ENCODE results near the gene GALNT6. TPM values are rescaled to one million over a fixed set of nuclear protein-coding genes. Genes with fewer than 3 reads are reported as not detected.

Gene GALNT6
- total and polyA plus RNA-seq, 4 experiments from 2014 or later, result 1.7 to 9.2 (median 3.6) TPM

GRCh38 chr12:51428256-51428655, 37.0 kb upstream of the GALNT6 start:
- H3K27me3 Mint-ChIP-seq, result no peaks in the 10 kb centered on the region
- ChIA-PET CTCF (ENCODE audit: partially characterized antibody) (interaction anchor here (1.5 kb wide), 1 partner anchor 59 kb away, joined by 3 read pairs; no protein-coding TSS in a partner anchor), POLR2A (ENCODE audit: partially characterized antibody) (no interaction called here)
- H3K4me1 Mint-ChIP-seq, result peaks cover 8 to 10% (median 9%) of the 10 kb centered on the region in 4 donors
- H3K4me3 Mint-ChIP-seq, result no peak overlapping the region
- no peaks in the 10 kb centered on the region for H3K27me3 ChIP-seq (ENCODE audit: insufficient read depth, low read length)
- DNase-seq, result no peak
- H3K36me3 ChIP-seq (ENCODE audit: insufficient read depth, low read length), result no peaks in the 10 kb centered on the region
- no peak overlapping the region for H3K27ac ChIP-seq (ENCODE audit: low read depth, low read length)
- intact Hi-C loops (cut with micrococcal nuclease), result no loop called here
- no peaks in the 10 kb centered on the region for H3K36me3 Mint-ChIP-seq
- H3K4me3 ChIP-seq (ENCODE audit: low read length in 2 of 2), result no peak overlapping the region
- no peaks in the 10 kb centered on the region for H3K9me3 Mint-ChIP-seq
- H3K27ac Mint-ChIP-seq, result peak overlapping the region in 1 of 7 donors; percentile 68
- no peaks in the 10 kb centered on the region for H3K9me3 ChIP-seq (ENCODE audit: control insufficient read depth in 1 of 2, low read length in 2 of 2)
- H3K4me1 ChIP-seq (ENCODE audit: insufficient read depth, low read length), result peaks cover 6% of the 10 kb centered on the region

DNA sequence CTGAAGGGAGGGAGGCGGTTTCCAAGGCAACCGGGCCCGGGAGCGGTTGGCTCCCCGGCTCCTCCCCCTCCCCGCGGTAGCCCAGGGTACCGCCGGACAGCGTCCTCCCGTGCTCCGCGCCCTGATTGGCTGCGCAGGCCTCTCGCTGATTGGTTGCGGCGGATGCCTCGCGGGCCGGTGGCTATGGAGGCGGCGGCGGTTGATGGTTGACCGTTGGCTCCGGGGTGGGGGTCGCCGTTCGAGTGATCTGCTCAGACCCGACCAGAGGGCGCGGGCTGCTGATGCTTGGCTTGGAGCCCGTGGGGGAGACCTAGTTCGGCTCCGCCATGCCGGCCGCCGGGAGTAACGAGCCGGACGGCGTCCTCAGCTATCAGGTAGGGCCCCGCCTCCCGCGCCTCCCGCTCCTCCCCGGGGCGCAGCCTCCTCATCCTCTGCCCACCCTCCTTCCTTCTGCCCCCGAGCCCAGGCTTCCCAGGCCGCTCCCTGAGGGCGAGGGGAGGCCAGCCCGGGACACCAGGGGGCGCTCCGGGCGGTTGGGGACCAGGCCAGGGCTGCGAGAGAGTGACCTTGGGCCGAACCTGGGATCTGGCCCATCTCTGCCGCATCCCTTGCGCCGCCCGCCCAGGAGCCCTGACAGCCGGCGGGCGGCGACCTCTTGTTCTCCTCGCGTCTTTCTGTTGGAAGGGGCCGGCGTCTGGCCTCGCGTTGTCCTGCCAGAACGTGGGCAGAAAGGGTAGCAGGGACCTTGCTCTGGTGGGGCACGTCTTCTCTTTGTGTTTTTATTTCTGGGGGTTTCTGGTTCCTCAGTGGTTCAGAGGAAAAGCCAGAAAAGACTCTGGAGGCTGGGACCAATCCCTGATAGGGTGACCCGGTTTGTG, 33.7 kb upstream of the GALNT6 start, which contains the start of gene SLC4A8:
Gene SLC4A8, plus strand, starts transcription at position 170 of the 878 bp plus-strand sequence. Its CDS starts 157 bp downstream, at position 327.
- Mint-ChIP-seq H3K27me3 (no peaks in the 10 kb centered on the region), H3K4me3 (peak within 1 kb of the TSS; percentile 80 to 88 (median 86)), H3K4me1 (peaks cover 9 to 10% (median 10%) of the 10 kb centered on the region in 4 donors), H3K36me3 (no peaks in the 10 kb centered on the region), H3K27ac (peak within 1 kb of the TSS in 5 of 7 donors; percentile 72 to 88 (median 85)), H3K9me3 (no peaks in the 10 kb centered on the region)
- H3K9me3 ChIP-seq (ENCODE audit: control insufficient read depth in 1 of 2, low read length in 2 of 2), result no peaks in the 10 kb centered on the region
- peak; percentile 62 to 74 (median 66) for DNase-seq
- no peaks in the 10 kb centered on the region for H3K36me3 ChIP-seq (ENCODE audit: insufficient read depth, low read length)
- CTCF ChIA-PET (ENCODE audit: partially characterized antibody), result interaction anchor here (0.6 to 1.7 kb wide), 6 partner anchors 8 to 107 kb away, joined by 3 to 4 read pairs (median 3); no protein-coding TSS in a partner anchor
- POLR2A ChIA-PET (ENCODE audit: partially characterized antibody), result interaction anchor here (0.6 to 0.8 kb wide), 2 partner anchors 56 to 207 kb away, joined by 3 to 4 read pairs; partner anchors contain the start of gene POU6F1
- H3K27me3 ChIP-seq (ENCODE audit: insufficient read depth, low read length), result no peaks in the 10 kb centered on the region
- H3K27ac ChIP-seq (ENCODE audit: low read depth, low read length), result peak within 1 kb of the TSS; percentile 8
- peaks cover 6% of the 10 kb centered on the region for H3K4me1 ChIP-seq (ENCODE audit: insufficient read depth, low read length)
- peak within 1 kb of the TSS; percentile 4 to 51 for H3K4me3 ChIP-seq (ENCODE audit: low read length in 2 of 2)
- intact Hi-C loops (cut with micrococcal nuclease), result loop anchor here (1.0 to 5.0 kb wide), 5 partner anchors 57 to 452 kb away; no protein-coding TSS in a partner anchor

- Mint-ChIP-seq H3K4me1 (peaks cover 9 to 10% (median 10%) of the 10 kb centered on the region in 4 donors), H3K4me3 (peak overlapping the region; percentile 79 to 88 (median 85)), H3K27me3 (no peaks in the 10 kb centered on the region), H3K27ac (peak overlapping the region in 5 of 7 donors; percentile 51 to 87 (median 62)), H3K36me3 (no peaks in the 10 kb centered on the region), H3K9me3 (no peaks in the 10 kb centered on the region)
- Histone ChIP-seq H3K27ac (ENCODE audit: low read depth, low read length) (no peak overlapping the region), H3K4me1 (ENCODE audit: insufficient read depth, low read length) (peaks cover 6% of the 10 kb centered on the region), H3K36me3 (ENCODE audit: insufficient read depth, low read length) (no peaks in the 10 kb centered on the region), H3K27me3 (ENCODE audit: insufficient read depth, low read length) (no peaks in the 10 kb centered on the region), H3K4me3 (ENCODE audit: low read length in 2 of 2) (peak overlapping the region in 1 of 2 donors; percentile 51), H3K9me3 (ENCODE audit: control insufficient read depth in 1 of 2, low read length in 2 of 2) (no peaks in the 10 kb centered on the region)
- no peak for DNase-seq
- ChIA-PET CTCF (ENCODE audit: partially characterized antibody) (interaction anchor here (0.6 to 1.7 kb wide), 7 partner anchors 9 to 451 kb away, joined by 3 to 4 read pairs (median 3); no protein-coding TSS in a partner anchor), POLR2A (ENCODE audit: partially characterized antibody) (interaction anchor here (1.1 kb wide), 1 partner anchor 23 kb away, joined by 3 read pairs; no protein-coding TSS in a partner anchor)
- intact Hi-C loops (cut with micrococcal nuclease), result loop anchor here (2.0 to 5.0 kb wide), 3 partner anchors 61 to 453 kb away; no protein-coding TSS in a partner anchor
Measured at GRCh38 chr12:51424094-51424661, 33.0 kb upstream of the GALNT6 start.

GRCh38 chr12:51421266-51421884, 30.2 kb upstream of the GALNT6 start:
- H3K27ac ChIP-seq (ENCODE audit: low read depth, low read length), result no peak overlapping the region
- intact Hi-C loops (cut with micrococcal nuclease), result loop anchor here (1.0 to 5.0 kb wide), 2 partner anchors 111 to 456 kb away; no protein-coding TSS in a partner anchor
- peak overlapping the region in 2 of 7 donors; percentile 29 to 71 for H3K27ac Mint-ChIP-seq
- ChIA-PET POLR2A (ENCODE audit: partially characterized antibody) (no interaction called here), CTCF (ENCODE audit: partially characterized antibody) (interaction anchor here (0.6 to 2.1 kb wide), 11 partner anchors 16 to 403 kb away, joined by 3 to 22 read pairs (median 4); no protein-coding TSS in a partner anchor)
- H3K9me3 ChIP-seq (ENCODE audit: control insufficient read depth in 1 of 2, low read length in 2 of 2), result no peaks in the 10 kb centered on the region
- H3K4me1 ChIP-seq (ENCODE audit: insufficient read depth, low read length), result peaks cover 6% of the 10 kb centered on the region
- no peaks in the 10 kb centered on the region for H3K36me3 ChIP-seq (ENCODE audit: insufficient read depth, low read length)
- no peaks in the 10 kb centered on the region for H3K36me3 Mint-ChIP-seq
- DNase-seq, result peak; percentile 39 to 54 (median 42)
- no peaks in the 10 kb centered on the region for H3K27me3 Mint-ChIP-seq
- H3K4me1 Mint-ChIP-seq, result peaks cover 9 to 10% (median 10%) of the 10 kb centered on the region in 4 donors
- peak overlapping the region in 1 of 8 donors; percentile 20 for H3K4me3 Mint-ChIP-seq
- H3K27me3 ChIP-seq (ENCODE audit: insufficient read depth, low read length), result no peaks in the 10 kb centered on the region
- no peaks in the 10 kb centered on the region for H3K9me3 Mint-ChIP-seq
- H3K4me3 ChIP-seq (ENCODE audit: low read length in 2 of 2), result no peak overlapping the region

DNA sequence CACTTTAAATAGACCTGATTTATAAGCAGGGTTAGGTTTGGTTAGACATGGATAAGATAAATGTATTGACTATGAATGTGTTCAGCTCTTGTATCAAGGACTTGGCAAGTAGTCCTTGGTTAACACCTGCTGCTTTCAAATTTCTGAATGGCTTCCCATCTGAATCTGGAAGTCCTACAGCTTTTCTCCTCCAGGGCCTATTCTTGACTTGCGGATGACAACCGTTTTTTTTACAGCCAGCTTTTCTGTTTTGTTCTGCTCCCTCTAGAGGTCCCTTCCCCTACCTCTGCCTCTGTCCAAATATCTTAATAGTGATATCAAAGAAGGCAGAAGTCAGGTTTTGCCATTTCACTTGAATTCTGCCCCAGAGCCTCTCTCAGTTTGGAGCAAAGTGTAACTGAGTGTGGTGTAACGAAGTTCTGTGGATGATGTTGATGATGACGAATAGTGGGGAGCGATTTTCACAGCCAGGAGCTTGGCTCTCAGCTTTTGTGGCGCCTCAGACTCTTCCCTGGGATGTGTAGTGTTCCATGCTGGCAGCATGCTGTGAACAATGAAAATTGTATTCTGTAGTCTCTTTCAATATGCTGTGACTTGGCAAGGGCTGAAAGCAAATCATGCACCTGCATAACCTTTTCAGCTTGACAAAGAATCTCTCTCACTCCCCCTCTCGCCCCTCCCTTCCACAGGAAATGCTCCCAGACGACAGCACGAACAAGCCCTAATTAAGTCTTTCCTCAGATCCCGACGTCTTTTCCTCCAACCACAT, 28.4 kb upstream of the GALNT6 start:
- Histone ChIP-seq H3K4me3 (ENCODE audit: low read length in 2 of 2) (no peak overlapping the region), H3K9me3 (ENCODE audit: control insufficient read depth in 1 of 2, low read length in 2 of 2) (no peaks in the 10 kb centered on the region), H3K27ac (ENCODE audit: low read depth, low read length) (no peak overlapping the region), H3K4me1 (ENCODE audit: insufficient read depth, low read length) (peaks cover 6% of the 10 kb centered on the region), H3K36me3 (ENCODE audit: insufficient read depth, low read length) (no peaks in the 10 kb centered on the region), H3K27me3 (ENCODE audit: insufficient read depth, low read length) (no peaks in the 10 kb centered on the region)
- POLR2A ChIA-PET (ENCODE audit: partially characterized antibody), result no interaction called here
- no peak overlapping the region for H3K4me3 Mint-ChIP-seq
- H3K9me3 Mint-ChIP-seq, result no peaks in the 10 kb centered on the region
- no peaks in the 10 kb centered on the region for H3K27me3 Mint-ChIP-seq
- intact Hi-C loops (cut with micrococcal nuclease), result loop anchor here (5.0 kb wide), 1 partner anchor 458 kb away; no protein-coding TSS in a partner anchor
- peak overlapping the region in 2 of 7 donors; percentile 46 to 66 for H3K27ac Mint-ChIP-seq
- no peak for DNase-seq
- no peaks in the 10 kb centered on the region for H3K36me3 Mint-ChIP-seq
- CTCF ChIA-PET (ENCODE audit: partially characterized antibody), result interaction anchor here (0.6 to 1.4 kb wide), 3 partner anchors 113 to 462 kb away, joined by 3 to 7 read pairs (median 5); no protein-coding TSS in a partner anchor
- peaks cover 5 to 10% (median 6%) of the 10 kb centered on the region in 4 donors for H3K4me1 Mint-ChIP-seq

DNA sequence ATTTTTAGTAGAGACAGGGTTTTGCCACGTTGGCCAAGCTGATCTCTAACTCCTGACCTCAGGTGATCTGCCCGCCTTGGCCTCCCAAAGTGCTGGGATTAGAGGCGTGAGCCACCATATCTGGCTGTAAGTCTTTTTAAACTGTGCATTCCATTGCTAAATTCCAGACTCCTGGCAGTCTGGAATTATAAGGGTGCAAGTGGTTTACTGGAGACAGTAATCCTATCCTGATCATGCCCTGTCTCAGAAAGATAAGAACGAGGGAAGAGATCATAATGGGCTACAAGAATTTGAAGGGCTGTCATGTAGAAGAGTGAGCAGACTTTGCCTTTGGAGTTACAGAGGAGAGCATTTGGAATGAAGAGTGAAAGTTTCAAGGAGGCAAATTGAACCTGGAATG, 26.6 kb upstream of the GALNT6 start:
- H3K9me3 Mint-ChIP-seq, result no peaks in the 10 kb centered on the region
- ChIA-PET CTCF (ENCODE audit: partially characterized antibody) (interaction anchor here (1.2 kb wide), 2 partner anchors 11 to 22 kb away, joined by 3 read pairs; no protein-coding TSS in a partner anchor), POLR2A (ENCODE audit: partially characterized antibody) (no interaction called here)
- H3K27me3 Mint-ChIP-seq, result no peaks in the 10 kb centered on the region
- H3K4me3 Mint-ChIP-seq, result no peak overlapping the region
- Histone ChIP-seq H3K36me3 (ENCODE audit: insufficient read depth, low read length) (no peaks in the 10 kb centered on the region), H3K9me3 (ENCODE audit: control insufficient read depth in 1 of 2, low read length in 2 of 2) (no peaks in the 10 kb centered on the region), H3K4me3 (ENCODE audit: low read length in 2 of 2) (no peak overlapping the region), H3K4me1 (ENCODE audit: insufficient read depth, low read length) (no peaks in the 10 kb centered on the region), H3K27ac (ENCODE audit: low read depth, low read length) (no peak overlapping the region), H3K27me3 (ENCODE audit: insufficient read depth, low read length) (no peaks in the 10 kb centered on the region)
- intact Hi-C loops (cut with micrococcal nuclease), result no loop called here
- no peaks in the 10 kb centered on the region for H3K36me3 Mint-ChIP-seq
- DNase-seq, result no peak
- no peak overlapping the region for H3K27ac Mint-ChIP-seq
- H3K4me1 Mint-ChIP-seq, result no peaks in the 10 kb centered on the region
